K562 (cell line): ENCODE results near the gene DCAF12. TPM values are rescaled to one million over a fixed set of nuclear protein-coding genes. Genes with fewer than 3 reads are reported as not detected.

Experiments used
- ATAC-seq: fragments of 200-7000 bp; cut with Tn5 transposase; 3 replicates; pipeline ENCODE4 v1.9.1; 2020; ENCODE audit warnings: moderate library complexity
- BruUV-seq: library from RNA; stranded (reverse); fragments of 400-500 nt; replicated peaks from 2 replicates; lab custom pipeline; 2021; lab: Mats Ljungman, UMichigan
- CTCF ChIA-PET: fragments of 300-600 bp; formaldehyde crosslinking; extraction: SDS; loops from one replicate; lab custom pipeline; 2021; ENCODE audit warnings: low intra/inter-chr PET ratio; lab: Yijun Ruan, JAX
- POLR2A ChIA-PET: fragments of 300-600, 350-650 bp; sonication (Branson Sonifier 250); formaldehyde crosslinking; extraction: SDS; loops from one replicate; lab custom pipeline; 2021; ENCODE audit warnings: antibody characterized with exemption, inconsistent platforms; lab: Yijun Ruan, JAX
- DNase-seq, 4 experiments: peaks; one replicate each; pipeline versions ENCODE4 v3.0.0 to v3.0.0-alpha.2; 2011 to 2018; ENCODE audit warnings: low spot score in 3 of 4, mixed read lengths in 3 of 4; ENCODE audit errors: extremely low read depth in 1 of 4
- FAIRE-seq: peaks from 2 replicates; lab custom pipeline; 2011; peaks lifted over from hg19 to GRCh38; lab: Jason Lieb, UNC
- H2AFZ ChIP-seq: 2 replicates; pipeline ENCODE4 v1.6.0; 2011; ENCODE audit warnings: low read depth, low read length, control low read depth, inconsistent platforms
- H3K27ac ChIP-seq: fragments of 200-600 bp; 3 replicates; pipeline ENCODE4 v1.8.0; 2011; ENCODE audit warnings: low read depth, mild to moderate bottlenecking, control low read depth, inconsistent platforms, low read length, moderate library complexity, mixed read lengths; ENCODE audit errors: extremely low read depth
- H3K27me3 ChIP-seq, 2 experiments: fragments of 300-600 bp in 1 of 2; 2 replicates in 1 of 2; 3 replicates in 1 of 2; pipeline versions ENCODE4 v1.6.0 to v1.8.0; 2011; ENCODE audit warnings: inconsistent platforms in 2 of 2, low read length in 2 of 2, mild to moderate bottlenecking in 1 of 2, mixed read lengths in 1 of 2, moderate library complexity in 1 of 2; ENCODE audit not compliant: control insufficient read depth in 2 of 2, insufficient read depth in 2 of 2
- H3K36me3 ChIP-seq: fragments of 300-600 bp; 3 replicates; pipeline ENCODE4 v1.8.0; 2011; ENCODE audit warnings: mild to moderate bottlenecking, low read length, inconsistent platforms; ENCODE audit not compliant: control insufficient read depth, insufficient read depth
- H3K4me1 ChIP-seq, 2 experiments: fragments of 200-600 bp in 1 of 2; replicated peaks in 1 of 2; 2 replicates in 1 of 2; 3 replicates in 1 of 2; pipeline versions ENCODE4 v1.5.1 to v1.8.0; 2011; ENCODE audit warnings: inconsistent platforms in 2 of 2, low read length in 2 of 2, mild to moderate bottlenecking in 1 of 2, mixed read lengths in 1 of 2, moderate library complexity in 1 of 2; ENCODE audit not compliant: control insufficient read depth in 2 of 2, insufficient read depth in 2 of 2
- H3K4me2 ChIP-seq: 2 replicates; pipeline ENCODE4 v1.6.1; 2011; ENCODE audit warnings: low read length, control low read depth, inconsistent platforms, mixed read lengths; ENCODE audit not compliant: insufficient read depth
- H3K4me3 ChIP-seq: fragments of 200-600 bp; sonication (generic), shearing (Covaris generic); 2 replicates; pipeline ENCODE4 v1.5.1; 2016; ENCODE audit warnings: control low read depth, inconsistent platforms
- H3K79me2 ChIP-seq: fragments of 200-600 bp; 3 replicates; pipeline ENCODE4 v1.8.0; 2011; ENCODE audit warnings: low read length, inconsistent platforms; ENCODE audit not compliant: control insufficient read depth, insufficient read depth
- H3K9ac ChIP-seq, 2 experiments: 2 replicates each; pipeline versions ENCODE4 v1.6.0 to v1.6.1; 2011; ENCODE audit warnings: low read depth in 2 of 2, low read length in 2 of 2, control low read depth in 1 of 2, inconsistent platforms in 1 of 2, mild to moderate bottlenecking in 1 of 2, mixed read lengths in 1 of 2; ENCODE audit not compliant: insufficient read depth in 1 of 2
- H3K9me1 ChIP-seq: one replicate; pipeline ENCODE4 v1.6.0; 2011; ENCODE audit warnings: inconsistent platforms, mild to moderate bottlenecking, low read length, moderate library complexity; ENCODE audit not compliant: control insufficient read depth, insufficient read depth
- H3K9me3 ChIP-seq: replicated peaks from 2 replicates; pipeline ENCODE4 v1.5.1; 2011; ENCODE audit warnings: low read depth, low read length, inconsistent platforms; ENCODE audit not compliant: control insufficient read depth, insufficient read depth
- H4K20me1 ChIP-seq: replicated peaks from 2 replicates; pipeline ENCODE4 v1.6.1; 2011; ENCODE audit warnings: low read length, inconsistent platforms, mixed read lengths; ENCODE audit not compliant: control insufficient read depth, insufficient read depth
- DPF2 ChIP-seq: fragments of 450-650 bp; IDR thresholded peaks from 2 replicates; pipeline ENCODE4 v1.6.1; 2016
- MBD2 ChIP-seq: sonication (generic); IDR thresholded peaks from 2 replicates; pipeline ENCODE4 v1.6.1; 2016; ENCODE audit warnings: low read depth, borderline replicate concordance
- NFRKB ChIP-seq: fragments of 450-650 bp; IDR thresholded peaks from 2 replicates; pipeline ENCODE4 v1.6.1; 2016; ENCODE audit warnings: low read depth
- RBM39 ChIP-seq: fragments of 200-400 bp; formaldehyde crosslinking; optimal IDR thresholded peaks from 2 replicates; pipeline ENCODE3; 2018; ENCODE audit warnings: low read depth, low read length
- SNRNP70 ChIP-seq: fragments of 200-400 bp; formaldehyde crosslinking; optimal IDR thresholded peaks from 2 replicates; pipeline ENCODE3; 2017; ENCODE audit warnings: low read depth, low read length
- TAL1 ChIP-seq: fragments of 450-650 bp; IDR thresholded peaks from 2 replicates; pipeline ENCODE4 v1.6.1; 2016; ENCODE audit warnings: mild to moderate bottlenecking
- ZFX ChIP-seq: sonication (generic); formaldehyde crosslinking; IDR thresholded peaks from 2 replicates; pipeline ENCODE4 v1.8.0; 2022; ENCODE audit warnings: mild to moderate bottlenecking, missing genetic modification reagents, moderate library complexity
- ZNF239 ChIP-seq: fragments of 250-450 bp; sonication (Bioruptor Pico); IDR thresholded peaks from 2 replicates; pipeline ENCODE4 v1.4.0; 2020; ENCODE audit warnings: mild to moderate bottlenecking
- ZNF561 ChIP-seq: fragments of 450-650 bp; formaldehyde crosslinking; conservative IDR thresholded peaks from 2 replicates; pipeline ENCODE4 v1.4.0; 2020; ENCODE audit warnings: mild to moderate bottlenecking, moderate library complexity
- ZNF717 ChIP-seq: fragments of 250-450 bp; sonication (Bioruptor Pico); IDR thresholded peaks from 2 replicates; pipeline ENCODE4 v1.5.0; 2021
- WGBS: fragments of 100-300 bp; shearing (Covaris generic); methylation state at CpG from one replicate; pipeline ENCODE4 v1.1.6; 2016; ENCODE audit warnings: low coverage, mixed read lengths; ENCODE audit not compliant: insufficient coverage; ENCODE audit errors: missing lambda C conversion rate; 5-methylcytosine and 5-hydroxymethylcytosine counted together
- in situ Hi-C: fragments of 300-500 bp; cut with MboI; formaldehyde crosslinking; loops from 4 replicates; pipeline ENCODE4 v1.15.0; 2018; ENCODE audit warnings: inconsistent platforms, mixed read lengths
- intact Hi-C: fragments of 100-400 bp; cut with micrococcal nuclease; formaldehyde crosslinking; loops from 2 replicates; pipeline ENCODE4 v1.14.2; 2022
- polyA plus RNA-seq, 8 experiments: library from polyadenylated mRNA; depleted of rRNA in 4 of 8; stranded (reverse) in 5 of 8; unstranded in 3 of 8; fragments of >200 nt; fragmentation: Nextera tagmentation in 2 of 8; fragmentation: Illumina TruSeq in 1 of 8; extraction: Ambion mirVana in 2 of 8; extraction: Trizol in 1 of 8; gene quantifications; 2 replicates each; pipeline versions ENCODE4 v1.2.1 to v1.2.3, GENCODE V29; 2011 to 2014; ENCODE audit warnings: inconsistent platforms in 1 of 8, missing spikeins in 1 of 8
- total RNA-seq, 7 experiments: library from RNA; depleted of rRNA in 6 of 7; stranded (reverse); fragments of >200 nt in 6 of 7; fragmentation: Illumina TruSeq in 2 of 7; extraction: Trizol in 2 of 7; gene quantifications; 2 replicates each; pipeline versions ENCODE4 v1.2.1 to v1.2.3, GENCODE V29; 2011 to 2021; ENCODE audit warnings: low replicate concordance in 1 of 7
- TF ChIP-seq, protein P1 (sequence below): sonication (generic); formaldehyde crosslinking; IDR thresholded peaks from 2 replicates; pipeline ENCODE4 v1.5.0; 2020; ENCODE audit warnings: missing genetic modification reagents
- TF ChIP-seq, protein P2 (sequence below): fragments of 250-450 bp; sonication (Bioruptor Pico); IDR thresholded peaks from 2 replicates; pipeline ENCODE4 v1.5.0; 2020; ENCODE audit warnings: mild to moderate bottlenecking, borderline replicate concordance
- TF ChIP-seq, protein P3 (sequence below): sonication (generic); formaldehyde crosslinking; IDR thresholded peaks from 2 replicates; pipeline ENCODE4 v1.8.0; 2023; ENCODE audit warnings: mild to moderate bottlenecking, missing genetic modification reagents

The DCAF12 gene
- total and polyA plus RNA-seq, 9 of the 15 experiments (the other 6 are each of a cell fraction or from before 2014, with no cell fraction given) = 10.9 to 59.6 (median 30.8) TPM

DNA sequence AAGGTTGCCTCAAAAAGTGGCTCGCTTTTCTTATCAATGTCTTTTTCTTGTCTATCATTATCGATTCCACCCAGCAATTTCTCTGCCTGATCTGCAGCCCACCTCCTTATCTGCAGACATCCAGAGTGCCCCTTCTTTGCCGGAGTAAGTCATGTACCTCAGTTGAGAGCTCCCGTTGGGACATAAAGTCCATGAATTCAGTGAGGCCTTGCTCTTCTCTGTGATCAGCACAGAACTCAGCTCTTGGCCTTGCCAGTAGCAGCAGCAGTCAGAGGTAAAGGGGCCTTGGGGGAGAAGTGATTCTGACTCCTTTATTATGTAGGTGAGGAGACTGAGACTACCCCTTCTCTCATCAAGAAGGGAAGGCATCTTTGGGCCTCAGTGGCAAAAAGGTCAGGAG, 24.9 kb upstream of the DCAF12 start (continued):
- TF ChIP-seq TAL1 = peak; percentile 10; the same call in 1 of the 2 replicates

DNA sequence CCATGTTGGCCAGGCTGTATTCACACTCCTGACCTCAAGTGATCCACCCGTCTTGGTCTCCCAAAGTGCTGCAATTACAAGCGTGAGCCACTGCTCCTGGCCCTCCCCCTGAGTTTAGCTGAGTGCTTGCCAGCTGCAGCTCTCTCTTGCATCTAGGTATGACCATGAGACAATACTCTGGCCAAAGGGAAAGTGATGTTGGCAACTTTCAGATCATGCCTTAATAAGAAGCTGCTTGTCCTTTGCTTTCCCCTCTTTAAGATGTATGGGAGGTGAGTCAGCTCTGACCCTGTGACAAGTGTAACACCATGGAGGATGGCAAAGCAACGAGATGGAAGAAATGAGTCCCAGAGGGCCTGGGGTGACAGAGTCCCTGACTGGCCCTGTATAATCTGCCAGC, 18.7 kb upstream of the DCAF12 start:
- Histone ChIP-seq H3K9me3 (no peaks in the 10 kb centered on the region), H3K27me3 (no peaks in the 10 kb centered on the region), H3K4me3 (no peak overlapping the region), H3K36me3 (no peaks in the 10 kb centered on the region), H3K9ac (no peak overlapping the region), H3K79me2 (no peaks in the 10 kb centered on the region), H3K27ac (no peak overlapping the region), H3K9me1 (no peaks in the 10 kb centered on the region), H2AFZ (peak overlapping the region; percentile 70; the same call in 1 of the 2 replicates), H4K20me1 (no peaks in the 10 kb centered on the region)
- DNase-seq = no peak
- in situ Hi-C loops (no loop called here), intact Hi-C loops (no loop called here)
- ChIA-PET POLR2A (interaction anchor here (0.9 to 1.7 kb wide), 2 partner anchors 33 to 1120 kb away, joined by 3 read pairs; partner anchors contain the start of genes DNAJA1 and UBAP1), CTCF (no interaction called here)
- peak; percentile 19; the same call in 1 of the 3 replicates for ATAC-seq
- 40% methylated on average over 3 of the region's 3 CpGs for WGBS
- no TSS peak for BruUV-seq
- TF ChIP-seq RBM39 = no peak
- TF ChIP-seq ZNF561 (CRISPR knock-in tag) = no peak
- TF ChIP-seq ZFX = no peak
- TF ChIP-seq, protein P1, sequence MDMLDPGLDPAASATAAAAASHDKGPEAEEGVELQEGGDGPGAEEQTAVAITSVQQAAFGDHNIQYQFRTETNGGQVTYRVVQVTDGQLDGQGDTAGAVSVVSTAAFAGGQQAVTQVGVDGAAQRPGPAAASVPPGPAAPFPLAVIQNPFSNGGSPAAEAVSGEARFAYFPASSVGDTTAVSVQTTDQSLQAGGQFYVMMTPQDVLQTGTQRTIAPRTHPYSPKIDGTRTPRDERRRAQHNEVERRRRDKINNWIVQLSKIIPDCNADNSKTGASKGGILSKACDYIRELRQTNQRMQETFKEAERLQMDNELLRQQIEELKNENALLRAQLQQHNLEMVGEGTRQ (CRISPR knock-in tag) = no peak
- no peak for TF ChIP-seq ZNF717 (CRISPR knock-in tag)
- no peak for TF ChIP-seq ZNF239 (CRISPR knock-in tag)
- no peak for TF ChIP-seq MBD2
- TF ChIP-seq, protein P2, sequence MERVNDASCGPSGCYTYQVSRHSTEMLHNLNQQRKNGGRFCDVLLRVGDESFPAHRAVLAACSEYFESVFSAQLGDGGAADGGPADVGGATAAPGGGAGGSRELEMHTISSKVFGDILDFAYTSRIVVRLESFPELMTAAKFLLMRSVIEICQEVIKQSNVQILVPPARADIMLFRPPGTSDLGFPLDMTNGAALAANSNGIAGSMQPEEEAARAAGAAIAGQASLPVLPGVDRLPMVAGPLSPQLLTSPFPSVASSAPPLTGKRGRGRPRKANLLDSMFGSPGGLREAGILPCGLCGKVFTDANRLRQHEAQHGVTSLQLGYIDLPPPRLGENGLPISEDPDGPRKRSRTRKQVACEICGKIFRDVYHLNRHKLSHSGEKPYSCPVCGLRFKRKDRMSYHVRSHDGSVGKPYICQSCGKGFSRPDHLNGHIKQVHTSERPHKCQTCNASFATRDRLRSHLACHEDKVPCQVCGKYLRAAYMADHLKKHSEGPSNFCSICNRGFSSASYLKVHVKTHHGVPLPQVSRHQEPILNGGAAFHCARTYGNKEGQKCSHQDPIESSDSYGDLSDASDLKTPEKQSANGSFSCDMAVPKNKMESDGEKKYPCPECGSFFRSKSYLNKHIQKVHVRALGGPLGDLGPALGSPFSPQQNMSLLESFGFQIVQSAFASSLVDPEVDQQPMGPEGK (CRISPR knock-in tag) = no peak
- TF ChIP-seq, protein P3, sequence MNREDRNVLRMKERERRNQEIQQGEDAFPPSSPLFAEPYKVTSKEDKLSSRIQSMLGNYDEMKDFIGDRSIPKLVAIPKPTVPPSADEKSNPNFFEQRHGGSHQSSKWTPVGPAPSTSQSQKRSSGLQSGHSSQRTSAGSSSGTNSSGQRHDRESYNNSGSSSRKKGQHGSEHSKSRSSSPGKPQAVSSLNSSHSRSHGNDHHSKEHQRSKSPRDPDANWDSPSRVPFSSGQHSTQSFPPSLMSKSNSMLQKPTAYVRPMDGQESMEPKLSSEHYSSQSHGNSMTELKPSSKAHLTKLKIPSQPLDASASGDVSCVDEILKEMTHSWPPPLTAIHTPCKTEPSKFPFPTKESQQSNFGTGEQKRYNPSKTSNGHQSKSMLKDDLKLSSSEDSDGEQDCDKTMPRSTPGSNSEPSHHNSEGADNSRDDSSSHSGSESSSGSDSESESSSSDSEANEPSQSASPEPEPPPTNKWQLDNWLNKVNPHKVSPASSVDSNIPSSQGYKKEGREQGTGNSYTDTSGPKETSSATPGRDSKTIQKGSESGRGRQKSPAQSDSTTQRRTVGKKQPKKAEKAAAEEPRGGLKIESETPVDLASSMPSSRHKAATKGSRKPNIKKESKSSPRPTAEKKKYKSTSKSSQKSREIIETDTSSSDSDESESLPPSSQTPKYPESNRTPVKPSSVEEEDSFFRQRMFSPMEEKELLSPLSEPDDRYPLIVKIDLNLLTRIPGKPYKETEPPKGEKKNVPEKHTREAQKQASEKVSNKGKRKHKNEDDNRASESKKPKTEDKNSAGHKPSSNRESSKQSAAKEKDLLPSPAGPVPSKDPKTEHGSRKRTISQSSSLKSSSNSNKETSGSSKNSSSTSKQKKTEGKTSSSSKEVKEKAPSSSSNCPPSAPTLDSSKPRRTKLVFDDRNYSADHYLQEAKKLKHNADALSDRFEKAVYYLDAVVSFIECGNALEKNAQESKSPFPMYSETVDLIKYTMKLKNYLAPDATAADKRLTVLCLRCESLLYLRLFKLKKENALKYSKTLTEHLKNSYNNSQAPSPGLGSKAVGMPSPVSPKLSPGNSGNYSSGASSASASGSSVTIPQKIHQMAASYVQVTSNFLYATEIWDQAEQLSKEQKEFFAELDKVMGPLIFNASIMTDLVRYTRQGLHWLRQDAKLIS (CRISPR knock-in tag) = no peak
- no peak for TF ChIP-seq DPF2
- TF ChIP-seq SNRNP70 = no peak
- no peak for TF ChIP-seq NFRKB
- TF ChIP-seq, all 486 proteins: peak for 0
- Histone ChIP-seq H3K4me2 (no peak overlapping the region), H3K4me1 (peaks cover 10 to 15% of the 10 kb centered on the region in 2 experiments)
- peak; percentile 35 for FAIRE-seq
